CD4-positive, alpha-beta T cell treated with Interleukin-15 for 4 hours (primary cell): ENCODE results near the gene STON1.
"Not testable (repeated sequence)": the region's sequence is repeated elsewhere in the genome, so short reads cannot be mapped to it uniquely, and the experiment has no call there.

Source experiments
- DNase-seq: peaks from one replicate; pipeline ENCODE4 v3.0.0-alpha.2; 2020; ENCODE audit warnings: low spot score

STON1 gene

GRCh38 chr2:48530033-48530811, at the start of gene STON1:
Gene STON1 (plus strand): TSS chr2:48530154. CDS start chr2:48580634, 50,480 bp downstream.
- peak; percentile 19 for DNase-seq

DNA sequence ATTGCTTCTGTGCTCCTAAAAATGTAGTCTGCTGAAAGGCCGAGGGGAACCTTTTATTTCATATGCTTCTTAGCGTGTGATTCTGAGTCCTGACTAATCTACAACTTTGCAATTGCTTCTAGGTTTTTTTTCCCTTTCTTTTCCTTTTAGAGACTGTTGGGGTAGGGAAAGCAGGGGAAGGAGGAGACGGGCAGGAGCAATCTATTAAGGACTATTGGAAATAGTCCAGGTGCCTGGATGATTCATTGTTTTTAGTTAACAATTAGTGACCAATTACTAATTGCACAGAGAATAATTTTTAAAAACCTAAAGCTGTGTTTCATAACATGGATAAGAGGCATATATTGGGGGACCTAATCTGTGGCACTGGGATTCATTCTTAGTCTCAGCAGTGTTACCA, 49.4 kb upstream of the STON1 start:
- DNase-seq, result no peak

GRCh38 chr2:48482313-48482712, 47.6 kb upstream of the STON1 start:
- no peak for DNase-seq

DNA sequence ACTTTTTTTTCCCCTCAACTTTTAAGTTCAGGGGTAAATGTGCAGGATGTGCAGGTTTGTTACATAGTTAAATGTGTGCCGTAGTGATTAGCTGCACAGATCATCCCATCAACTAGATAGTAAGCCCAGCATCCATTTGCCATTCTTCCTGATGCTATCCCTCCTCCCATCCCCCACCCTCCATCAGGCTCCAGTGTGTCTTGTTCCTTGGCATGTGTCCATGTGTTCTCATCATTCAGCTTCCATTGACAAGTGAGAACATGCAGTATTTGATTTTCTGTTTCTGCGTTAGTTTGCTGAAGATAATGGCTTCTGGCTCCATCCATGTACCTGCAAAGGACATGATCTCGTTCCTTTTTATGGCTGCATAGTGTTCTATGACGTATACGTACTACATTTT, 47.2 kb upstream of the STON1 start:
- DNase-seq, result no peak

- no peak for DNase-seq
These were observed 46.4 kb upstream of the STON1 start for GRCh38 chr2:48483506-48483905.

DNA sequence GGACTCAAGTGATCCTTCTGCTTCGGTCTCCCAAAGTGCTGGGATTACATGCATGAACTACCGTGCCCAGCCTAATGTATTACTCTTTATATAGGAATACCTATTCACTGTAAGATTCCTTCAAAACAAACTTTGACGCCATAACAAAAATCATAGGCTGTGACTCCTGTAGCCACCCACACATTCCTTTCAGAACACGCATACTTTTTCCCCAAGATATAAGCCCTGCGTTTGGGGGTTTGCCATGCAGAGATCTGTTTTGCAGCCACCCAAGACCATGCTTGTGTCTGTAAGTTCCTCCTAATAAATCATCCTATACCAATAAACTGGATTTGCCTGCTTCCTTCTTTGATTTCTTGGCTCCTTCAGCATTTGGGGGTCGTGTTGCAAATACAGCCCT, 46.0 kb upstream of the STON1 start:
- DNase-seq, result no peak

GRCh38 chr2:48488545-48488944, 41.4 kb upstream of the STON1 start:
- DNase-seq, result no peak

GRCh38 chr2:48496849-48497248, 33.1 kb upstream of the STON1 start:
- no peak for DNase-seq

- DNase-seq, result no peak
These were observed 25.2 kb upstream of the STON1 start for GRCh38 chr2:48504647-48505327.

- DNase-seq, result no peak
These were observed 22.8 kb upstream of the STON1 start for GRCh38 chr2:48507111-48507510.

- DNase-seq, result no peak
These were observed 21.4 kb upstream of the STON1 start for GRCh38 chr2:48508461-48509124.

- DNase-seq, result no peak
These were observed 19.6 kb upstream of the STON1 start for GRCh38 chr2:48510329-48510728.

- no peak for DNase-seq
These were observed 18.0 kb upstream of the STON1 start for GRCh38 chr2:48511849-48512470.

- no peak for DNase-seq
These were observed 17.4 kb upstream of the STON1 start for GRCh38 chr2:48512571-48512970.

DNA sequence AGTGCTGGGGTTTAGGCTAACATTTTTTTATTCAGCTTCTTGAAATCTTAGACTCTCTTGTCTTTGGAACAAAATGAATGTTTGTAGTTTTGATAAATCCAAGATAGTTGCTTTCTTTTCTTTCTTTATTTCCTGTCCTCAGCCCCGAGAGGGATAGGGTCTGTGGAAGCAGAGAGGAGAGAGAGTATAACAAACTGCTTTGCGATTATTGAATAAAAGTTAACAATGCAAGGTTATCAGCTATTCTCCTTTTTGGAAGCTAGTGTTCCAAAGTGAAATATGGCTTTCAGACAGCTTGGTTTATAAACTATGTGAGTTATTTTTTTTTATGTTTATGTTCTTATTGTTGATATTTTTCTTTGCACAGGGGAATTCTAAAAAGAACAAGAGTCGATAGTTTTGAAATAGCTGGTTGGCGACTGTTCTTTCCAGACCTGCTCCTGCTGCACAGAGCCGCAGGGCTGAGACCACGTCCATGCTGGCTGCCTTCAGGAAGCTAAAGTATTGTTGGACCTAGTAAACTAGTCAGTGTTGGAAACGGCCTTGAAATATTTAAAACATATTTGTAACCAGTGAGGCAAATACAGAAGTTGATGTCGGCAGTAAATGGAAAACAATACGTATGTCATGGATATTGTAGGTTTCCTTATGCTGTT, 15.5 kb upstream of the STON1 start:
- DNase-seq, result no peak

- no peak for DNase-seq
These were observed 14.4 kb upstream of the STON1 start for GRCh38 chr2:48515513-48515985.

DNA sequence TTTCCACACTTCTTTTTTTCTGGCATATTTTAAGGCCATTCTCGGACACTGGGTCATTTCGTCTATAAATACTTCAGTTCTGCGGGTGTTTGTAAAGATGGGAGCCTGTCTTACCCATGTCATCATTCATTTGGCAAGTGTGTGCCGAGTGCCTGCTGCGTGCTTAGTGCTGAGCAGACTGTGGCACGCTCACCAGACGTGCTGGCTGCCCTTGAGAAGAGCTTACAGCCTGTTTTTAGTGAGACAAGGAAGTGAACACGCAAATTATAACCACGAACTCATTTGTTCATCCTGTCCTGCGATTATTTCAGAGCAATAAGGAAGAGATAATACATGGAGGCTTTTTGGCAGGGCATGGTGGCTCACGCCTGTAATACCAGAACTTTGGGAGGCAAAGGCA, 10.4 kb upstream of the STON1 start:
- DNase-seq, result no peak

DNA sequence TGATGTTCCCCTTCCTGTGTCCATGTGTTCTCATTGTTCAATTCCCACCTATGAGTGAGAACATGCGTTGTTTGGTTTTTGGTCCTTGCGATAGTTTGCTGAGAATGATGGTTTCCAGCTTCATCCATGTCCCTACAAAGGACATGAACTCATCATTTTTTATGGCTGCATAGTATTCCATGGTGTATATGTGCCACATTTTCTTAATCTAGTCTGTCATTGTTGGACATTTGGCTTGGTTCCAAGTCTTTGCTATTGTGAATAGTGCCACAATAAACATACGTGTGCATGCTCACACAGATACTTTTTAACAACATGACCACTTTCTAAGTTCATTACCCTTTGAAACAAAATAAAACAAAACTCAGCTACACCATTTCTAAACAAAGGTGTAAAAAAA, 5.2 kb upstream of the STON1 start:
- not testable (repeated sequence) for DNase-seq

- no peak for DNase-seq
These were observed 4.5 kb upstream of the STON1 start for GRCh38 chr2:48525269-48525943.

DNA sequence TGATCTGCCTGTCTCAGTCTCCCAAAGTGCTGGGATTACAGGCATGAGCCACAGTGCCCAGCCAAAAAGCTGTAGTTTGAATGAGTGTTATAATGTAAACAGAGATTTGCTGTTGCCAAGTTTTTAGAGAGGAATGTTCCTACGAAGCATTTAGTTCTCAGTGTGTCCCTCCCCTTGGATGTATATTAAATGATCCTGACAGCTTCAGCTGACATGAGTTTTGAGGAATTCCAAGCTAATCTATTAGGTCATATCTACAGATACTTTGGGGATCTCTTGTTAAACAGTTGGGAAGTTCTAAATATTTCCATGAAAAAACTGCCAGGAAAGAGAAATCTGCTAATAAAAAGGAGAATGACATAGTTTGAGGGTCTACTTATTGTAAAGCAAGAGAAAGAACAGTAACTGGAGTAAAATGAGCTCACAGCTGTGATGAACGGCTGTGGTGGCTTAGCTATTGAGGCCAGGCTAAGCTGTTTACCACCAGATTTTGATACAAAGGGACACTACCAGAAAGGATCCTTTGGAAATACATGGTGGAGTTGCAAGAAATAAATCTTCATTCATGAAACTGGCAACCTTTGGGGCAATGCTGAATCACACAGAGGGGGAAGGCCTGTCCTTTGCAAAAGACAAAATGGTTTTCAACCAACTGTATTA, 2.6 kb upstream of the STON1 start:
- DNase-seq, result no peak

- no peak for DNase-seq
These were observed 1.5 kb upstream of the STON1 start for GRCh38 chr2:48528431-48528830.
